GM19238 (cell line): Measurements from ENCODE around the gene TPX2.
"Not testable (repeated sequence)": the region's sequence is repeated elsewhere in the genome, so short reads cannot be mapped to it uniquely, and the experiment has no call there.

Experiments used
- DNase-seq: peaks from one replicate; pipeline ENCODE4 v3.0.0; 2011; ENCODE audit warnings: low spot score; ENCODE audit not compliant: insufficient read length

TPX2 gene

GRCh38 chr20:31720486-31721407 lies 18.3 kb upstream of the TPX2 start:
- no peak for DNase-seq

DNA sequence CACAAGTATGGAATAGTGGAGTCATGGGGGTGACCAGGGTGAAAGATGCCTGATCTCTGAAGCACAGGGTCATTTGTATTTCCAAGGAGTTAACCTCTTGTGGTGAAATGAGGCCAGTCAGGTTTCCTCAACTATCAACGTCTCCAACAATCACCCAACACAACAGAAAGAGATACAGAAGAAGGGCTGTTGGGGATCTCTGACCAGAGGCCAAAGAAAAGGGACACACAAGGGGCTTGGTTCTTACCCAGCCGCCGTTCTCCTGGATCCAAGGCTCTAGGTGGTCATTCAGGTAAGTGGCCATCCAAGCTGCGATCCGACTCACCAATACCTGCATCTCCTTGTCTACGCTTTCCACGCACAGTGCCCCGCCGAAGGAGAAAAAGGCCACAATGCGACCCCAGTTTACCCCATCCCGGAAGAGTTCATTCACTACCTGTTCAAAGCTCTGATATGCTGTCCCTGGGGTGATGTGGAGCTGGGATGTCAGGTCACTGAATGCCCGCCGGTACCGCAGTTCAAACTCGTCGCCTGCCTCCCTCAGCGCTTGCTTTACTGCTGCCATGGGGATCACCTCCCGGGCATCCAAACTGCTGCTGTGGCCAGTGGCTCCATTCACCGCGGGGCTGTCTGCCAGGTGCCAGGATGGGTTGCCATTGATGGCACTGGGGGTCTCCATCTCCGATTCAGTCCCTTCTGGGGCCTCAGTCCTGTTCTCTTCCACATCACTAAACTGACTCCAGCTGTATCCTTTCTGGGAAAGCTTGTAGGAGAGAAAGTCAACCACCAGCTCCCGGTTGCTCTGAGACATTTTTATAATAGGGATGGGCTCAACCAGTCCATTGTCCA lies 17.5 kb upstream of the TPX2 start:
- DNase-seq: no peak

DNA sequence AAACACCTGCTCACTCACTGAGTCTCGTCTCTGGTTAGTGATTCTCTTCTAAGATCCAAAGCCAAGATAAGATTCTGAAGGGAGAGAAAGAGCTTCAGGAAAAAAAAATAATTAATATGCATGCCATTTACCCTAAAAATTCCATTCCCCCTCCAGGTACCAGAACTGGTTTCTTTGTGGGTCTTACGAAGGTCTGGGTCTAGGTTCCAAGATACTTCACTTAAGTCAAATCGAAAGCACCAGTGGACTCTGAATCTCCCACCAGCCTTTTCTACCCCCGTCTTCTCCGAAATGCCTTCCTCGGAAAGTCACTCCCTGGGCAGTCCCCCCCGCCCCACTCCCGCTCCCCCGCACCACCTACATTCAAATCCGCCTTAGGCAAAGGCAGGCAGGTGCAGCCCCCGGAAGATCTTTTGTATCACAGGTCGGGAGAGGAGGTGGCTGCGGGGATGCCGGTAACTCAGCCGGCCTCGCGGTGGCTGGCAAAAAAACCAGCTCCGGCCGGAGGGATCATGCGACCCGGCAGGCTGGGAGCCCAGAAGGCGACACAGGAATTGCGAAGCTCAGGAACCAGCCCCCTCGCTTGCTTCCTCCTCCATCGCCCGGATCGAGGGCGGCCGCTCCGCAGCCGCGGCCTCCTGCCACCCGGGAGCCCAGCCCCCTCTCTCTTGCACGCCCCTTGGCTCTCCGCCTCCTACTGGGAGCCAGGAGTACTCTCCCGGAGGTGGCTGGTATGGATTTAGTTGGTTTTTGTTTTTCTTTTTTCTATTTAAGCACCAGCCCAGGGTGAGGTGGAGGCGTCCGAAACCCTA lies 16.6 kb upstream of the TPX2 start, which contains the start of gene BCL2L1:
Gene BCL2L1 (minus strand): TSS at position 612 of the 812 bp plus-strand sequence. CDS start 650 bp downstream, outside the sequence.
- DNase-seq: no peak

- no peak for DNase-seq
Measured at GRCh38 chr20:31723069-31723318, 16.1 kb upstream of the TPX2 start.

DNA sequence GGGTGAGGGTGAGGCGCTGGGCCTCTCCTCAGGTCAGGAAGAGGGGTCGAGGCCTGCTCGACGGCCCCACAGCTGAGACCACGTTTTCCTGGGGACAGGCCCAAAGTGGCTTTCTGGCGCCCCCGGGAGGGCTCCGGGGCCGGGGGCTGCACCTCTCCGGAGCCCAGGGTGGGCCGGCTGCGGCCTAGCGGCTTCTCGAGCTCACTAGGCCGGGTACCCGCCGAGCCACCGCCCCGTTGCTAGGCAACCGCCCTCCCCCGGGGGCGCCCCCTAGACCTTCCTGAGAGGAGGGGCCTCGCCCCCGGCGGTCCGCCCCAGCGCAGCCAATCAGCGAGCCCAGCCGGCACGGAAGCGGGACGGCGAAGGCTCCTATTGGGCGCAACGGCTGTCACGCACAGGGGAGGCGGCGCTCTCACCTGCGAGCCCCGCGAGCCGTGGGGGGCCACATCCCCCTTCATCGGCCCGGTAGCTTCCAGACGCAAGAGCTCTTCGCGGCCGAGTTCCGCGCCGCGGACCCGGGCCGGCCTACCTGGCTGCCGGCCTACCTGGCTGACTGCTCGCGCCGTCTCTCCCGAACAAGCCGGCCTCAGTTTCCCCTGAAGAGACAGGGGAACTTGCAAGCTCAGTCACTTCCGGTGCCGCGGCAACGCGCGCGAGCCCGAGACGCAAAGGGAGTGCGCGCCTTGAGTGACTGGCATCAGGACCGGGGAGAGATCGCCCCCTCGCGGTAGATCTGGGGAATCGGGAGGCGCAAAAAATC lies 15.6 kb upstream of the TPX2 start:
- peak; percentile 96 for DNase-seq

DNA sequence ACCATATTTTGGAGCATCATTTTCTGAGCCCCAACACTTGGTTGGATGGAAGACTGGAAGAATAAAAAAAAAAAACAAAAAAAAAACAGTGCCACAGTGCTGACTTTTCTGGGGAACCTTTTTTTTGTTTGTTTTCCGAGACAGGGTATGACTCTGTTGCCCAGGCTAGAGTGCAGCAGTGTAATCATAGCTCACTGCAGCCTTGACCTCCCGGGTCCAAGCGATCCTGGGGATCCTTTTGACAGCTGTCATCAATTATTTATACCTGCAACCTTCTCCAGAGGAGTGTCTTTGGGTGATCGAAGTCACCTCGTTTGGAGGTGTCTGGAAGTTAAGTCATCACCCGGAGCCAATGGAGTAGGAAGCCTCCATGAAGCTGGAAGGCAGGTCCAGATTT lies 7.8 kb upstream of the TPX2 start:
- DNase-seq: no peak

DNA sequence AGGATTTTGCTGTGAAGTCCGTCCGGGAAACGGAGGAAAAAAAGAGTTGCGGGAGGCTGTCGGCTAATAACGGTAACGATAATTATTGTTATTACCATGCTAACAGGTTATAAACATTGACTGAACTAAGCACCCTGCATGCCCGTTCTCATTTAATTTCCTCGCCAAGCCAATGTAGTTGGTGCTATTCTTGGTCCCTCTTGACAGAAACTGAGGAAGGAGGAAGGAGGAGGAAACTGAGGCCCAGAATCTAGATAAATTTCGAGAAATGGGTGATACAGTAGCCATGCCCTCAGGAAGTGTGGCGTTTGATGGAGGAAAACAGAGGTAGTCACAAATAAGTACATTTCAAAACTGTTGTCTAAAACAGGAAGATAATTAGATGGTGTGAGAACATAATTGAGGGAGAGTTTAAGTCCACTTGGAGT lies 474 bp downstream of the TPX2 start:
- no peak for DNase-seq

DNA sequence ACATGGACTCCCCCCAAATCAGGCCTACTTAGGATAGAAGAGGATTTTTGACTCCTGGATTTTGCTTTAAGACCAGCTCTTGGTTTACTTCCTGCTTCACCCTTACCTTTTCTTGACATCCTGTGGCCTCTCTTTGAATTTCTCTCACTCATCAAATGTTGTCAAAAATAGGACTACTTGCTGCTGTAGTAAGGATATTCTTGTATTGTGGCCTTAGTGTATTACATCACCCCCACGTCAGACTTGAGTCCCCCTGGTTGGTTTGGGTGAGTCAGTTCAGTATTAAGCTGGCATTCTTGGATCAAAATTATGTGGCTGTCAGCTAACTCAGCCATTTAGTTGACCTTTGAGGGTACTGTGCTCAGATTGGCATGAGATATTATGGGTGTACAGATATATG lies 1.1 kb downstream of the TPX2 start:
- DNase-seq: no peak

GRCh38 chr20:31740656-31741323 lies 1.7 kb downstream of the TPX2 start:
- no peak for DNase-seq

GRCh38 chr20:31746068-31746878 lies 7.2 kb downstream of the TPX2 start:
- DNase-seq: no peak

DNA sequence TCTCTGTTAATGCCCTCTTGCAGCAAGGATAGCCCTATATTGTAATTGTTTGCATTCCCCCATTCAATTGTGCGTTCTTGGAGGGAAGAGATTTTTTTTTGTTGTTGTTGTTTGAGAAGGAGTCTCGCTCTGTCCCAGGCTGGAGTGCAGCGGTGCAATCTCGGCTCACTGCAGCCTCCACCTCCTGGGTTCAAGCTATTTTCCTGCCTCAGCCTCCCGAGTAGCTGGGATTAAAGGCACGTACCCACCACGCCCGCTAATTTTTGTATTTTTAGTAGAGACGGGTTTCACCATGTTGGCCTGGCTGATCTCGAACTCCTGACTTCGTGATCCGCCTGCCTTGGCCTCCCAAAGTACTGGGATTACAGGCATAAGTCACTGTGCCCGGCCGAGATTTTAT lies 7.9 kb downstream of the TPX2 start:
- not testable (repeated sequence) for DNase-seq

- no peak for DNase-seq
Measured at GRCh38 chr20:31747640-31748039, 8.6 kb downstream of the TPX2 start.

DNA sequence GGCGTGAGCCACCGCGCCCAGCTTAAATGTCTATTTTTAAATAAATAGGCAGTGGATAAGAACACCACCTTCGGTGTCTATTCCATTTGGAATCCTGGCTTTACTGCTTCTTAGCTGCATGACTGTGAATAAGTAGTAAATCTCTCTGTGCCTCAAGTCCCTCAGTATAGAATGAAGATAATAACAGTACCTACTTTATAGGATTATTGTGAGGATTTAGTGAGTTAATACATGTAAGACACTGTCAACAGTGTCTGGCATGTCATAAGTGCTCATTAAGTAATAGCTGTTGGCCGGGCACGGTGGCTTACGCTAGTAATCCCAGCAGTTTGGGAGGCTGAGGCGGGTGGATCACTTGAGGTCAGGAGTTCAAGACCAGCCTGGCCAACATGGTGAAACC lies 10.1 kb downstream of the TPX2 start:
- DNase-seq: no peak

- no peak for DNase-seq
Measured at GRCh38 chr20:31751126-31751525, 12.0 kb downstream of the TPX2 start.

GRCh38 chr20:31757254-31757653 lies 18.2 kb downstream of the TPX2 start:
- no peak for DNase-seq

- no peak for DNase-seq
Measured at GRCh38 chr20:31758521-31758920, 19.4 kb downstream of the TPX2 start.

GRCh38 chr20:31758991-31759390 lies 19.9 kb downstream of the TPX2 start:
- DNase-seq: no peak

DNA sequence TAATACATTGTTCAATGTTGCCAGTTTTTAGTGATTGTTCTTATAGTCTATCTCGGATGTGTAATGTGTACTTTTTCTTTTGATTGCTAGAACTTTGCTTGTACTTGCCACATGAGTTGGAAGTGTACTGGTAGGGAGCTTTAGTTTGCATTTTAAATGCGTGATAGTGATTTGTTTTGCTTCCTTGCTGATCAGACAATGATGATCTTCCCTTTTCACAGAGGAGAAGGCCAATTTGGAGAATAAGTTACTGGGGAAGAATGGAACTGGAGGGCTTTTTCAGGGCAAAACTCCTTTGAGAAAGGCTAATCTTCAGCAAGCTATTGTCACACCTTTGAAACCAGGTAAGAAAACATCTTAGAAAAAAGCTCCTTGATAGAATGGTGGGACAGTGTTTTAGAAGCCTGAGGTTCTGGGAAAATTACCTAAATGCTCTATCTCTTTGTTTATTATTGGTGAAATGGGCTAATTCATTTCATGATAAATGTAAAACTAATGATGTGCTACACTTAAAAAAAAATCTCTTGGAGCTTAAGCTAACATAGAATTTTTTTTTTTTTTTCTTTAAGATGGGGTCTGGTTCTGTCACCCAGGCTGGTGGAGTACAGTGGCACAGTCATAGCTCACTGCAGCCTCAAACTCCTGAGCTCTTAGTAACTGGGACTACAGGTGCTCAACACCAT lies 20.9 kb downstream of the TPX2 start:
- no peak for DNase-seq
